ENCODE data around the gene CPZ. TPM values are rescaled to one million over a fixed set of nuclear protein-coding genes. Genes with fewer than 3 reads are reported as not detected.

CPZ gene
- total RNA-seq, 1 experiment from 2014 or later = 37.3 TPM

DNA sequence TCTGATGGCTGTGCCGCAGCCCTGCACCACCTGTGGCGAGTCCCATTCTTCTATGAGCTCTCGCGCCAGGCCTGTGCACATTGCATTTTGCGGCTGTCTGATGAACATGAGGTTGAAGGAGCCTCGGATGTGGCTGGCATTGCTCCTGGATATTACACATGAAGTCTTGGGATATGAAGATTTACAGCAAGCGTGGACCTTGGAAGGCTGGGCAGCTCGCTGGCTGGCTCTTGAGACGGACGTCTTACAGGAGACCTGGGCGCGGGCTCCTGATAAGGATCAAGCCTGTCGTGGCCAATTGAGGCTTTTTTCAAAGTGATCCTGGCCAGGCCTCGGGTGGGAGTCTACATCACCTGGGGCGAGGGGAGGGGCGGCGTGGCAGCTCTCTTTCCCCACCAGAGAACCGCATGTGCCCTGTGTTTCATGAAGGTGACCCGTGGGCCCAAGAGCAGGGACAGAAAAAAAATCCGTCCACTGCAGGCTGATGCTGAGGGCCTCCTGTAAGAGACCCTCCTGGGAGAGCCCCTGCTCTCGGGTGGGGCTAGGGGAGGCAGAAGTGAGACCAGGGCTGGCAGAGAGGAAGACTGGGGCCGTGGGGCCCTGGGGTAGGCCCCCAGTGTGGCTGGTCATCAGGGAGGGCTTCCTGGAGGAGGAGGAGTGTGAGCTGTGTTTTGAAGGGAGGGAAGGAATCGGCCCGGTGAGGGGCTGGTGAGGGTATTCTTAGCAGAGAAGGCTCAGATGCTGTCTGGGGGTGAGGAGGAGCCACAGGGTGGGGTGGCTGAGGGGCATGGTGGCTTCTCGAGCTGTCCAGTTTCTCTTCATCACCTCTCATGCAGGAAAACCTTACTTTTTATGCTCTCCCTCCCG lies 23.6 kb downstream of the CPZ start:
- no peak overlapping the region for H3K27ac ChIP-seq (ENCODE audit: insufficient read length, low read depth, low read length)
- H3K23me2 ChIP-seq (ENCODE audit: insufficient read length, low read depth, low read length, poor library complexity, severe bottlenecking) = no peaks in the 10 kb centered on the region
- no peak overlapping the region for H4K5ac ChIP-seq (ENCODE audit: insufficient read length, low read depth, low read length)
- H2BK20ac ChIP-seq (ENCODE audit: low read depth, low read length, poor library complexity, severe bottlenecking) = no peak overlapping the region
- H3K27me3 Mint-ChIP-seq (ENCODE audit: low read depth) = peaks cover 3% of the 10 kb centered on the region; the same call in 1 of the 2 replicates
- H3K9me3 Mint-ChIP-seq = no peaks in the 10 kb centered on the region
- no peaks in the 10 kb centered on the region for H3K4me1 ChIP-seq (ENCODE audit: insufficient read depth, low read length)
- no peak overlapping the region for H3K14ac ChIP-seq (ENCODE audit: insufficient read depth, low read length)
- H4K91ac ChIP-seq (ENCODE audit: insufficient read length, low read depth, low read length) = no peak overlapping the region
- no peak overlapping the region for H3K56ac ChIP-seq (ENCODE audit: insufficient read length, low read depth, low read length)
- H3K27me3 ChIP-seq (ENCODE audit: insufficient read depth, low read length) = no peaks in the 10 kb centered on the region
- no peak overlapping the region for H3K4me2 ChIP-seq (ENCODE audit: insufficient read depth, insufficient read length, low read length)
- H3K79me2 ChIP-seq (ENCODE audit: insufficient read depth, low read length) = no peaks in the 10 kb centered on the region
- WGBS (ENCODE audit: extremely low coverage, insufficient read length, low lambda C conversion rate) = no CpG with 5 or more reads among the region's 26 CpGs
- H2AK5ac ChIP-seq (ENCODE audit: insufficient read length, low read length) = no peak overlapping the region
- H3K4ac ChIP-seq (ENCODE audit: low read depth, low read length) = no peak overlapping the region
- no peak overlapping the region for H2BK15ac ChIP-seq (ENCODE audit: low read depth, low read length)
- H4K8ac ChIP-seq (replicated peaks; ENCODE audit: insufficient read length, low read depth, low read length) = no peak overlapping the region
- H3K27ac Mint-ChIP-seq = peak overlapping the region in 2 of 3 experiments; percentile 45 to 93; a peak in 2 of 7 replicates
- H2BK120ac ChIP-seq (ENCODE audit: low read depth, low read length, poor library complexity, severe bottlenecking) = no peak overlapping the region
- no peaks in the 10 kb centered on the region for H3K9me3 ChIP-seq (ENCODE audit: control insufficient read depth, low read depth, low read length)
- no peak overlapping the region for H3K9ac ChIP-seq (ENCODE audit: extremely low read depth, insufficient read length, low read length)
- H3K23ac ChIP-seq (ENCODE audit: insufficient read length, low read depth, low read length) = no peak overlapping the region
- H3K79me1 ChIP-seq (ENCODE audit: insufficient read depth, low read depth, low read length, poor library complexity, severe bottlenecking) = no peaks in the 10 kb centered on the region
- H2BK12ac ChIP-seq (ENCODE audit: insufficient read length, low read depth, low read length) = no peak overlapping the region
- TF ChIP-seq, protein P1, sequence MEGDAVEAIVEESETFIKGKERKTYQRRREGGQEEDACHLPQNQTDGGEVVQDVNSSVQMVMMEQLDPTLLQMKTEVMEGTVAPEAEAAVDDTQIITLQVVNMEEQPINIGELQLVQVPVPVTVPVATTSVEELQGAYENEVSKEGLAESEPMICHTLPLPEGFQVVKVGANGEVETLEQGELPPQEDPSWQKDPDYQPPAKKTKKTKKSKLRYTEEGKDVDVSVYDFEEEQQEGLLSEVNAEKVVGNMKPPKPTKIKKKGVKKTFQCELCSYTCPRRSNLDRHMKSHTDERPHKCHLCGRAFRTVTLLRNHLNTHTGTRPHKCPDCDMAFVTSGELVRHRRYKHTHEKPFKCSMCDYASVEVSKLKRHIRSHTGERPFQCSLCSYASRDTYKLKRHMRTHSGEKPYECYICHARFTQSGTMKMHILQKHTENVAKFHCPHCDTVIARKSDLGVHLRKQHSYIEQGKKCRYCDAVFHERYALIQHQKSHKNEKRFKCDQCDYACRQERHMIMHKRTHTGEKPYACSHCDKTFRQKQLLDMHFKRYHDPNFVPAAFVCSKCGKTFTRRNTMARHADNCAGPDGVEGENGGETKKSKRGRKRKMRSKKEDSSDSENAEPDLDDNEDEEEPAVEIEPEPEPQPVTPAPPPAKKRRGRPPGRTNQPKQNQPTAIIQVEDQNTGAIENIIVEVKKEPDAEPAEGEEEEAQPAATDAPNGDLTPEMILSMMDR (conservative IDR thresholded peaks at IDR 0.05) = no peak
- H3K18ac ChIP-seq (ENCODE audit: insufficient read length, low read depth, low read length) = no peak overlapping the region
- H3K4me1 Mint-ChIP-seq = no peaks in the 10 kb centered on the region
- DNase-seq = no peak
- H2AFZ ChIP-seq (ENCODE audit: low read length) = no peak overlapping the region
- H3K36me3 Mint-ChIP-seq (ENCODE audit: insufficient read depth in 1 of 3, low read depth in 3 of 3) = peaks cover 0 to 62% (median 51%) of the 10 kb centered on the region in 3 experiments; a peak in 5 of 7 replicates
- no peaks in the 10 kb centered on the region for H4K20me1 ChIP-seq (ENCODE audit: control insufficient read depth, insufficient read depth, insufficient read length)
- H3T11ph ChIP-seq (ENCODE audit: low read length) = no peak overlapping the region
- H2BK5ac ChIP-seq (ENCODE audit: insufficient read length, low read length) = no peak overlapping the region
- H3K4me3 Mint-ChIP-seq = no peak overlapping the region
